GM18951 (cell line): ENCODE data around the gene RXFP4.
"Not testable (repeated sequence)": the region's sequence is repeated elsewhere in the genome, so short reads cannot be mapped to it uniquely, and the experiment has no call there.

Experiments
- POLR2A ChIP-seq: IDR thresholded peaks from 4 replicates; pipeline ENCODE4 v1.6.1; 2011; ENCODE audit warnings: mild to moderate bottlenecking; ENCODE audit not compliant: insufficient read length, insufficient read depth; ENCODE audit errors: extremely low read depth
- in situ Hi-C: fragments of 300-500 bp; cut with MboI; formaldehyde crosslinking; loops from one replicate; pipeline ENCODE4 v1.12.0; 2022; ENCODE audit warnings: low sequenced_read_pairs, mixed read lengths, inconsistent platforms; ENCODE audit not compliant: unreplicated experiment

The RXFP4 gene

DNA sequence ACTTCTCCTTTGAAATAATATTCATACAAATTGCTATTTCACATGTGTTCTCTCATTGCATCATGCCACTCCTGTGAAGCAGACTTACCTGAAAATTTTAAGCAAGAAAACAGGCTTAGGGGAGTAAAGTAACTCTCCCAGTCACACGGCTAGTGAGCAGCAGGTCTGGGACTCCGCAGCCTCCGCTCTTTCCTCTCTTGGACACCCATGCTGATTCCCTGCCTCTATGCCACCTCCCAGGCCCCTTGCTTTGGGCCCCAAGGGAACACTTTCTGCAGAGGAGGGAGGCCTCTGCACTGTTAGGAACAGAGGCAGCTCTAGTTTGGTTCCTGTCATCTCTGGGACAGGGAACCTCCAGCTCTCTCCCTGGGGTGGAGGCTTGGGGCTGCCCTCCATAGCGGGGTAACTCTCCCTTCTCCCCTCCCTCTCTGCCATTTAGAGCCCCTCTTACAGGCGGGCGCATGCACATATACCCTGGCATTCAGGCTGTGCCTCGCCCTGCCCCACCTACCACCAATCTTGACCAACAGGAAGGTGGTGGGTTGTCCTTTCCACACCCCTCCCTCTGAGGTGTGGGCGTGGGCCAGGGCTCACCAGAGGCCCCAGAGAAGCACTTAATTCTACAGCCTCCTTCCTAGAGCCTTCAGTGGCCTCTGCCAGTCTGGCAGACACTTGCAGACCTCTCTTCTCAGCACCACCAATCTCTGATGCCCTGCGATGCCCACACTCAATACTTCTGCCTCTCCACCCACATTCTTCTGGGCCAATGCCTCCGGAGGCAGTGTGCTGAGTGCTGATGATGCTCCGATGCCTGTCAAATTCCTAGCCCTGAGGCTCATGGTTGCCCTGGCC is at the start of gene RXFP4:
Gene RXFP4 (plus strand): TSS at position 646 of the 852 bp plus-strand sequence. CDS start 72 bp downstream, at position 718.
- TF ChIP-seq POLR2A = no peak
- in situ Hi-C loops = no loop called here

GRCh38 chr1:155892796-155893195 is 48.6 kb upstream of the RXFP4 start:
- in situ Hi-C loops = no loop called here
- no peak for TF ChIP-seq POLR2A

DNA sequence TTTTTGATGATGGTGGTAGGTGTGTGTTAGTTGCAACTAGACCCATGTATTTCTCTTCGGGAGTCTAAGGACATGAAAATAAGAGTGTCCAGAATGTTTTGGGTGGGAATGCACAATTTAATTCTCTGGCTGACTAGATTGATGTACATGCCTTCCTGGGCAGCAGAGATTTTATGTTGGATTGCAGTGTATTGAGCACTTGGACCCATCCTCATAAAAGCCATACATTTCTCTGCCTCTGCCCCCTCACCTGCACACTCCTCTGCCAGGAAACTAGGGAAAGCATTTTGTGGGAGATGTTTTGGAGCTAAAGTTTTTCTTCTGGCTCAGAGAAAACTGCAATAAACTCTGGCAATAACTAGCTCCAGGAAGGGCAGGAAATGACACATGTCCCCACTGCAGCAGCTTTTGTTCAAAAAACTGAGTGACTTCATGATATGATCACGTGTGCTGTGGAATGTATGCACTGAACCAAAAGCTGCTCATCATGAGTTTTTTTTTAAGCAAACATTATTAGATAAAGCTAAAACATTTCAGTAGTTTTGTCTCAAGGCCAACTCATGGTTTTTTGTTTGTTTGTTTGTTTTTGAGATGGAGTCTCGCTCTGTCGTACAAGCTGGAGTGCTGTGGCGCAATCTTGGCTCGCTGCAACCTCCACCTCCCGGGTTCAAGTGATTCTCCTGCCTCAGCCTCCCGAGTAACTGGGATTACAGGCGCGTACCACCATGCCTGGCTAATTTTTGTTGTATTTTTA is 47.9 kb upstream of the RXFP4 start:
- TF ChIP-seq POLR2A = no peak
- in situ Hi-C loops = no loop called here

GRCh38 chr1:155895617-155896016 is 45.8 kb upstream of the RXFP4 start:
- in situ Hi-C loops = not testable (repeated sequence)

- in situ Hi-C loops = not testable (repeated sequence)
Measured at GRCh38 chr1:155896476-155896875, 45.0 kb upstream of the RXFP4 start.

DNA sequence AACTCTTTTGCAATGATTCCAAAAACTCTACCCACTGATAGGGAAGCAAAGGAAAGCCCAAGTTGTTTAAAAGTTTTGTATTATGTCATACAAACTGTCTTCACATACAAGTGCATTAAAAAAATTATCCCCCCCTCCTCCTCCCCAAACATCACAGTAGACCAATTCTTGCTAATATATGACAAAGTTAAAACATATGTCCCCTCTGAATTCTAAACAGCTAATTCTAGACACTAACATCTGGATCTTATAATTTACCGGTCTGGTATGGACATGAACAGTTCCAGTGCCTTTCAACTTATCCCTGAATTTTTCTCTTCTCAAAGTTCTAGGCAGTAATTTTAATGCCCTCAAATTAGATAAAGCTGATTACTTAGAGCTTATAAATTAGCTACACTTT is 43.7 kb upstream of the RXFP4 start:
- in situ Hi-C loops = no loop called here
- TF ChIP-seq POLR2A = no peak

GRCh38 chr1:155898888-155899287 is 42.5 kb upstream of the RXFP4 start:
- in situ Hi-C loops = no loop called here

GRCh38 chr1:155899683-155900082 is 41.8 kb upstream of the RXFP4 start:
- in situ Hi-C loops = no loop called here
- TF ChIP-seq POLR2A = no peak

More at GRCh38 chr1:155898888-155899287, 42.5 kb upstream of the RXFP4 start:
- TF ChIP-seq POLR2A = no peak

- in situ Hi-C loops = no loop called here
- TF ChIP-seq POLR2A = no peak
Measured at GRCh38 chr1:155900161-155900560, 41.3 kb upstream of the RXFP4 start.

DNA sequence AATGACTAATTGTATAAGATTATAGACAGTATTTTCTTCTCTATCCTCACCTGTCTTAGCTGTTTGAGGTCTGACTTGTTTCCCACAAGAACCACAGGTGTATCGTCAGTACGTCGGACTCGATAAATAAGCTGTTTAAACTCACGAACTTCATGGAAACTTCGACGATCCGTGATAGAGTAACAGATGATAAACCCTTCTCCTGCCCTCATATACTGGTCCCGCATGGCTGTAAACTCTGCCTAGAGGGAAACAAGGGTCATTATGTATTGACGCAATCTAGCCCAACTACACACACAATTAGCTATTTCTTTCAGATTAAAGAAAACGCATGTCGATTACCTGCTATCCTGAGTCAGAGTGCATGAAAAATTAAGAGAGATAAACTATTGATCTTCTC is 37.2 kb upstream of the RXFP4 start:
- in situ Hi-C loops = no loop called here
- TF ChIP-seq POLR2A = no peak

- in situ Hi-C loops = no loop called here
- no peak for TF ChIP-seq POLR2A
Measured at GRCh38 chr1:155909894-155910293, 31.5 kb upstream of the RXFP4 start.

DNA sequence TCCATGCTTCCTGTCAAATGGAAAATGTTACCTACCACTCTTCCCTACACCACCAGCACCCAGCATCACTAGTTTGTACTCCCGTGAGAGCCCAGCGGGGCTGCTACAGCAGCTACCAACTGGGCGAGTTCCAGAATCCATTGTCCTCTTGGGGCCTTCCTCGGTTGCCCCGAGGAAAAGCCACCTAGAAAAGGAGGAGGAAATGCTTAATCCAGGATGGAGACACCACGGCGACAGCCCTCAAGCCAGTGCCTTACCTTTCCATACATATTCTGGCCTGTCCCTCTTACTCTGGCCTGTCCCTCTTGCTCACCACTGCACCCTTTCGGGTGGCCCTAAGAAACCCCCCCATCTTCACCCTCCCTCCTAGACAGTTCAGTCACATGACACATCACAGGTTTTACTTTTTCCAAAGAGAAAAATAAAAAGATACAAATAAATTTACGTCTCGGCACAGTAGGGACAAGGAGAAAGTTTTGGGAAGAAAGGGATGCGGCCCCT is 30.8 kb upstream of the RXFP4 start:
- TF ChIP-seq POLR2A = no peak
- in situ Hi-C loops = no loop called here

DNA sequence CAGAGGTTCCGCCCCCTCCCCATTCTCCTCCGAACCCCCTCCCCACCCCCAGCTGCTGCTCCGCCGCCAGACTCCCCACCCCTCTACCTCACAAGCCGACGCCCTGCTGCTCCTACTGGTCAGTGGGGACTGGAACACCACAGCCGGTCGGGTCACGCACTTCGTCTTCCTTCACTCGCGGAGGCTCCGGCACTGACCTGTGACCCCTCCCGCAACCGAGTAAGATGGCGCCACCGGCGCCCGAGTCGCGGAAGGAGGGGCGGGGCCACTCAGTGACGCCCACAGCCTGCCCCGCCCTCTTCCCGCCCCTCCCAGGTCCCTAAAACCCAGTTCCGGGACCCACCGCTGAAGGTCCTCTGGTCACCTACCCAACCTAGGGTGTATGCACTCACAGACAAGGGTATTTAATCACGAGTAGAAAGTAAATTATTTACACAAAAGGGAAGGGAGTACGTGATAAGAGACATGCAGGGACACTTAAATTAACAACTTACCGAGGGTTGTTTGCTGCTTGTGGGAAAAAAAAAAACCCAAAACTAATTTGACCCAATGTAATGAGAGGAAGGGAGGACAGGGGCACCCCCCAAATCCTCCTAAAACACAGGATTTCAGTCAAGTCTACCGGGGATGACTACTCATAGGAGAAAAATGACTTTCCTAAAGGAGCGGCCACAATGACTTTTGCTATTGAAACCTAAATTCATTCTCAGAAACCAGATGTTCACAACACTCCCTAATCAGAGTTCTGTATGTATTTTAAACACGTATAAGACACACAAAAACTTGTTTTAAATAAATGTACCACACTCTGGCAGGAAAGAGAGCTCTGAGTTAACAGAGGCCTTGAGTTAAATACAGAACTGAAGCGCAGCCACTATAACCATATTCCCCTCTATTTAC is 30.0 kb upstream of the RXFP4 start, which contains the start of gene RIT1:
Gene RIT1 (minus strand): TSS at position 194 of the 900 bp plus-strand sequence. CDS start 588 bp downstream, outside the sequence.
- peak; percentile 73 for TF ChIP-seq POLR2A
- in situ Hi-C loops = no loop called here
